HEK293 (cell line): Measurements from ENCODE around the gene CD82.

ENCODE experiments used
- ZEB2 ChIP-seq: fragments of 450-650 bp; formaldehyde crosslinking; IDR thresholded peaks from 2 replicates; pipeline ENCODE4 v1.5.1; 2016; ENCODE audit warnings: missing biosample characterization, missing genetic modification characterization
- ZNF274 ChIP-seq, 2 experiments: fragments of 200-500 bp in 1 of 2; fragments of 450-650 bp in 1 of 2; sonication (Bioruptor generic) in 1 of 2; formaldehyde crosslinking in 1 of 2; IDR thresholded peaks; 2 replicates each; pipeline versions ENCODE4 v1.5.1 to v1.6.1; 2014 to 2016; ENCODE audit warnings: borderline replicate concordance in 1 of 2, inconsistent platforms in 1 of 2, low read length in 1 of 2, missing biosample characterization in 1 of 2, missing genetic modification characterization in 1 of 2
- TF ChIP-seq, protein P1 (sequence below): fragments of 450-650 bp; formaldehyde crosslinking; IDR thresholded peaks from 2 replicates; pipeline ENCODE4 v1.5.1; 2016; ENCODE audit warnings: missing biosample characterization, missing genetic modification characterization
- TF ChIP-seq, protein P2 (sequence below): fragments of 450-650 bp; formaldehyde crosslinking; IDR thresholded peaks from 2 replicates; pipeline ENCODE4 v1.5.1; 2016; ENCODE audit warnings: missing biosample characterization, missing genetic modification characterization

DNA sequence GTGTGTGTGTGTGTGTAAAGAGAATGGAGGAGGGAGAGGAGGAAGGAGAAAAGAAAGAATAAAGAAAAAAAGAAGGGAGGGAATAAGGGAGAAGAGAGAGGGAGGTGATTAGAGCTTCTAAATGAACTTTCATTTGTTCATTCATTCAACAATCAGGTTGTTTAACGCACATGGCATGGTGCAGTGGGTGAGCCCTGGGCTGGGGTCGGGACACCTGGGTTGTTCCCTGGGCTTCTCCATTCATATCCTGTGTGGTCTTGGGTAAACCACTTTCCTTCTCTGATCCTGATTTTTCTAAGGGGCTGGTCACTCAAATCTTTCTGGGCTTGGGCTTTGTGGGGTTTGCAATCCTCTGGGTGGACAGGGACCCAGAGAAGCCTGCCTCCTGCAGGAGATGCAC, 47.9 kb upstream of the CD82 start:
- TF ChIP-seq, protein P1, sequence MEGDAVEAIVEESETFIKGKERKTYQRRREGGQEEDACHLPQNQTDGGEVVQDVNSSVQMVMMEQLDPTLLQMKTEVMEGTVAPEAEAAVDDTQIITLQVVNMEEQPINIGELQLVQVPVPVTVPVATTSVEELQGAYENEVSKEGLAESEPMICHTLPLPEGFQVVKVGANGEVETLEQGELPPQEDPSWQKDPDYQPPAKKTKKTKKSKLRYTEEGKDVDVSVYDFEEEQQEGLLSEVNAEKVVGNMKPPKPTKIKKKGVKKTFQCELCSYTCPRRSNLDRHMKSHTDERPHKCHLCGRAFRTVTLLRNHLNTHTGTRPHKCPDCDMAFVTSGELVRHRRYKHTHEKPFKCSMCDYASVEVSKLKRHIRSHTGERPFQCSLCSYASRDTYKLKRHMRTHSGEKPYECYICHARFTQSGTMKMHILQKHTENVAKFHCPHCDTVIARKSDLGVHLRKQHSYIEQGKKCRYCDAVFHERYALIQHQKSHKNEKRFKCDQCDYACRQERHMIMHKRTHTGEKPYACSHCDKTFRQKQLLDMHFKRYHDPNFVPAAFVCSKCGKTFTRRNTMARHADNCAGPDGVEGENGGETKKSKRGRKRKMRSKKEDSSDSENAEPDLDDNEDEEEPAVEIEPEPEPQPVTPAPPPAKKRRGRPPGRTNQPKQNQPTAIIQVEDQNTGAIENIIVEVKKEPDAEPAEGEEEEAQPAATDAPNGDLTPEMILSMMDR, result no peak
- no peak for TF ChIP-seq ZNF274 (IDR thresholded peaks at IDR 0.05; ENCODE audit: low read length)
- no peak for TF ChIP-seq ZNF274 (tag by site-specific recombination; IDR thresholded peaks at IDR 0.05; ENCODE audit: borderline replicate concordance)
- TF ChIP-seq, protein P2, sequence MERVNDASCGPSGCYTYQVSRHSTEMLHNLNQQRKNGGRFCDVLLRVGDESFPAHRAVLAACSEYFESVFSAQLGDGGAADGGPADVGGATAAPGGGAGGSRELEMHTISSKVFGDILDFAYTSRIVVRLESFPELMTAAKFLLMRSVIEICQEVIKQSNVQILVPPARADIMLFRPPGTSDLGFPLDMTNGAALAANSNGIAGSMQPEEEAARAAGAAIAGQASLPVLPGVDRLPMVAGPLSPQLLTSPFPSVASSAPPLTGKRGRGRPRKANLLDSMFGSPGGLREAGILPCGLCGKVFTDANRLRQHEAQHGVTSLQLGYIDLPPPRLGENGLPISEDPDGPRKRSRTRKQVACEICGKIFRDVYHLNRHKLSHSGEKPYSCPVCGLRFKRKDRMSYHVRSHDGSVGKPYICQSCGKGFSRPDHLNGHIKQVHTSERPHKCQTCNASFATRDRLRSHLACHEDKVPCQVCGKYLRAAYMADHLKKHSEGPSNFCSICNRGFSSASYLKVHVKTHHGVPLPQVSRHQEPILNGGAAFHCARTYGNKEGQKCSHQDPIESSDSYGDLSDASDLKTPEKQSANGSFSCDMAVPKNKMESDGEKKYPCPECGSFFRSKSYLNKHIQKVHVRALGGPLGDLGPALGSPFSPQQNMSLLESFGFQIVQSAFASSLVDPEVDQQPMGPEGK (tag by site-specific recombination), result no peak
- TF ChIP-seq ZEB2 (tag by site-specific recombination), result no peak
